ENCODE measurements around the gene RPTOR. TPM values are rescaled to one million over a fixed set of nuclear protein-coding genes. Genes with fewer than 3 reads are reported as not detected.
"Not testable (repeated sequence)": the region's sequence is repeated elsewhere in the genome, so short reads cannot be mapped to it uniquely, and the experiment has no call there.

RPTOR gene
- polyA plus RNA-seq, 12 donors = 16.0 to 34.1 (median 21.6) TPM; not detected in 1

DNA sequence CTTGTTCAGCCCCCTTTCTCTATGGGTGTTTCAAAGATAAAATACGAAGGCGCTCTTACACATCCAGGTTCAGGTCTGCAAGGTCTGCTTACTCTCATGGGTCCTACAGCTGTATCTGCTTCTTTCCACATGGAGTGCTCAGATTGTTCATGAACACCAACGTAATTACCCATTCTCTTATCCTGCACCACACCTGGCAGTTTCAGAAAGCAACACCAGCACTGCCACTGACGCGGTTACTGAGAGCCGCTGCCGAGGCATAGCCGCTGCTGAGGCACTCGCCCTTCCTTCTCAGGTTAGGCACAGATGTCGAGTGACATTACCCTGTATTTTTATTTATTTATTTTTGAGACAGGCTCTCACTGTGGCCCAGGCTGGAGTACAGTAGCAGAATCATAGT is 147.1 kb downstream of the RPTOR start:
- no peak for DNase-seq

DNA sequence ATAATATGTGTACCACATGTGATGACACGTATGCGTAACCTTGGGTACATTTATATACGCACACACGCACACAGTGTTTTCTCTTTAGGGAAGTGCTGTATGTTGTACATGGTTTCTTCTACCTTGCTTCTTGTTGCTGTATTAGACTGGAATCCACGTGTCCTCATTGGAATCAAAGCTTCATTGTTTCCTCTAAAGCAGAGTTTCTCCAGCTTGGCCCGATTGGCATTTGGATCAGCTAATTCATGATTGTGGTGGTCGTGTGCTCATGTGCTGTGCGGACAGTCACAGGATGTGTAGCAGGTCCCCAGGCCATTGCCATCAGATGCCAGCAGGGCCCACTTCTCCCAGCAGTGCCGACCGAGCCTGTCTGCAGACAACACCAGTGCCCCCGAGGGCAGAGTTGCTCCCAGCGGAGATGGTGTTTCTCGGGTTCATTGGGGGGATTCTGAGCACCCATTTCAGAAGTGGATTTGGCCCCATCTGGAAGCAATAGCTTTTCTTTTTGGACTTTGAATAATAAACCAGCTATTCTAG is 148.4 kb downstream of the RPTOR start:
- DNase-seq = no peak

DNA sequence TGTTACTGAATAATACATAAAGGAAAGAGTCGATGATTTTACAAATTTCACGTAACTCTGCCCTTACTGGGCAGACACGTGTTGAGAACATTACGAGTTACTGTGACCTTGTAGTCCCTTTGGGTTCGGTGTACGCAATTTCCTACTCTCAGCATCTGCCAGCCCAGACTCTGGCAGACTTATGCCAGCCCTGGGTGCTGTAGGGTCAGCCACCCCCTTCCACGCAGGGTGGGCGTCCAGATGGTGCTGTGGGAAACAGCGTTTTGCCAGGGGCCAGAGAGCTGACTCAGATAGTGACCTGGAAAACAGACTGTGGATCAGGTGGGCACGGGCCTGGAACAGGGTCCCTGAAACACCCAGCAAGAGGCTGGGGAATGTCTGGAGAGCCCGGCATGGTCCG is 148.9 kb downstream of the RPTOR start:
- DNase-seq = no peak

DNA sequence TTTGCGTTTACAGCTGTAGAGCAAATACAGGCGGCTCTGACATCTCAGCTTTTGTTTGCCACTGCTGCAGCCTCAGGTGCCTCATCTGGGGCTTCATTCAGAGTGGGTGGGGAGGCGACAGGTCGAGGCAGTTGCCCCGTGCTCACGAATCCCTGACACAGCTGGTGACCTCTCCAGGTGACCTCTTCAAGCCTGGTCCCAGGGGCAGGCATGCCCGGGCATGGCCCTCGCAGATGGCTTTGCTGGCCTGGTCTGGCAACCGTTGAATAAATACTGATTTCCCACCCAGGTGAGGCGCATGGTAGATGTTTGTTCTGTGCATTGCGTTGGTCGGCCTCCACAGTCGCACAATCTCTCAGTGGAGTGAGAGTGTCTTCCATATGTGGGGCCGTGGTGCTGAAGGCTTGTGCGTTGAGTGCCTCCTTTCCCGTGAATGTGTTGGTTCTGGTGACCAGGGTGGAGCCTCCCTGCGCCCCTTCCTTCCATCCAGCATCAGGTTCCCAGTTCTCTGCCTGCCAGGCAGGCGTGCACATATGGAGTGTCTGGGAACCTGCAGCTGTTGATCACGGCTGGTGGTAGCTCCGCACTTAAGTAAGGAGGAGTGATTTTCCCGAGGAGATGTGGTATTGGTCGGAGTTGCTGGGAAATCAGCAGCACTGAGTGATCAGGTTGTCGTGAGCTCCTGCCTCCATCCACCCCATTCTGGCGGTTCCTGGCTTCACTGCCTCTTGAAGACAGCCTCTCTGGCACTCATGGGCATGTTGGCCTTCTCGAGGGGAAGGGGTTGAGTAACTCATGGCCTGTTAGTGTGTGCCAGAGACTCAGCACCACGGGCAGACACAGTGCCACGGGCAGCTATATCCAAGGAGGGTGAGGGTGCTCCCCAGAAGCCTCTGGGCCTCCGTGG is 149.7 kb downstream of the RPTOR start:
- no peak for DNase-seq

DNA sequence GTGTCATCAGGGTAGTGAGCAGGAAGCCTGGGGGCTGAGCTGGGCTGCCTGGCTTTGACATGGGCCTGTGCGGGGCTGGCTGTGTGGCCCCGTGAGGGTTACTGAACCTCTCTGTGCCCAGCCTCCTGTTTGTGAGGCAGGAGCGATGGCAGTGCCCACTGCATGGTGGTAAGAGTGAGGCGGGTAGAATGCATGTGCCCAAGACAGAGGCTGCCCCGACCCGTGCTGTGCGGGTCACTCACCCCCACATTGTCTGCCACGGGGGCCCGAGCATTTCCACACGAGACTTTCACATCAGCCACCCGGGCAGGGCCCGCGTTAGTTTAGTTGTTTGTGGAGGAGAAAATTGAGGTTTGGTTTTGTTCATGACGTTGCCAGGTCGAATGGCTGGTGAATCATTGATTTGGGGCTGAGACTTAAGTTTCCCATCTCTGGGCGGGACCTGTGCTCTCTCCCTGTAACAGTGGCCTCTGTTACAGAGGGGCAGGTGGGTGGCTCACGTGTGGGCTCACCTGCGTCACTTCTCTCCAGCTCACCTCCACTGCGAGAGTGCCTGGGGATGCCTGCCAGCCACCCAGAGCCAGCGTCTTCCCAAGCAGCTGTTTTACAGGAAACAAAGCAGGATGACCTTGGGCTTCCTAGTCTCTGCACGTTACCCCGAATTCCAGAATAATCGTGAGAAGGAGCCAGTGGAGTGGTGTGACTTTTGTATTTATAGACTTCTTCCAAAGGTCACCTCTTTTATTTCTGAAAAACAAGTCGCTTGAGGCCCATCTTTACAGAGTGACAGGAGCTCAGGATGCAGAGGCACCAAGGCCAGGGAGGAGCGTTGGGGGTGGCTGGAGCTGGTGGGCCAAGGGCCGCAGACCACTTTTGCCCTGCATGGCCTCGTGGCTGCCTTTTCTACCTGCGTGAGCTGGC is 150.6 kb downstream of the RPTOR start:
- no peak for DNase-seq

DNA sequence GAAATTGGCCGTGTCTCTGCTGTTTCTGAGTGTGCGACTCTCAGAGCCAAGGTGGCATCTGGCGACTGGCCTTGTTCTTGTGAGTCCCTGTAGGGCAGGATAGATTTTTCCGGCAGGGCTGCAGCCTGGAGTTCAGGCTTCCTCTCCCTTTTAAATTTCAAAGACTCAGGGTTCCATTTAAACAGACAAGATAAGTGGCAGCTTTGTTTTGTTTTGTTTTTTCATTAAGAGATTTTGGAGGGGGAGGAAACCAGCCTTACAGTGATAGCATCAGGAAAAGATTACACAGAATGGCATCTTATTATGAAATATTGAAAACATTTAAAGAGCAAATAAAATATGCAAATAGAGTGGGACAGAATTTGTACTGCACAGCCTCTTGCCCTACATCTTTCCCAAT is 151.3 kb downstream of the RPTOR start:
- DNase-seq = no peak

DNA sequence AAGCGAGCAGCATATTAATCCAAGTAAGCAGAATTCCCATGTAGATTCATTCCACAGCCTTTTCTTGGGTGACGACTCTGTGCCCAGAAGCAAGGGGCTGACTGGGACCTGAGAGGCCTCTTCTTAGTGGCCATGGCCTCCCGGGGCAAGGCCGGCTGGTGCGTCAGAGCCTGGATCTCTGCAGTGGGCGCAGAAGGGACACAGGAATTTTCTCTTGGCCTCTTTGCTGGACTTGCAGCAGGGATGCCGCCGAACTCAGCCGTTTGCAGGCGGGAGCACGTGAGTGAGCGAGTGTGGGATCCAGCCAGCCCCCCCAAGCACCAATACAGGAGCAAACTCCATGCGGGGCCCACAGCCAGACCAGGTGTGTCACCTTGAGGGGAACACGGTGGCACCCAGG is 151.8 kb downstream of the RPTOR start:
- no peak for DNase-seq

DNA sequence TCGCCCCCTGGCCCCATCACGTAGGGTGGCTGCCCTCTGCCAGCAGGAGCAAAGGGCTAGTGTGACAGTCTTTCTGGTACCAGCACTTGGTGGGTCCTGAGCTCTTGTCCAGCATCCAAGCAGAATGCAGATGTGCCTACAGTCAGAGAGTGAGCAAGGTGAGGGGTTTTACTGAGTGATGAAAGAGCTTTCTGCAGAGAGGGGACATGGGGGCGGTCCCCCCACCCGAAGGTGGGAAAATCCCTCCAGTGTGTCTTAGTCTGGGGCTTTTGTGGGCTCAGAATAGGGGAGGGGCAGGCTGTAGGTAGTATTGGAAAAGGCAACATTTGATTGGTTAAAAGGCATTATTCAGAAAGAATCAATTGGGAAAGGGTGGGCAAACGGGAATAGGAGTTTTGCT is 152.3 kb downstream of the RPTOR start:
- no peak for DNase-seq

DNA sequence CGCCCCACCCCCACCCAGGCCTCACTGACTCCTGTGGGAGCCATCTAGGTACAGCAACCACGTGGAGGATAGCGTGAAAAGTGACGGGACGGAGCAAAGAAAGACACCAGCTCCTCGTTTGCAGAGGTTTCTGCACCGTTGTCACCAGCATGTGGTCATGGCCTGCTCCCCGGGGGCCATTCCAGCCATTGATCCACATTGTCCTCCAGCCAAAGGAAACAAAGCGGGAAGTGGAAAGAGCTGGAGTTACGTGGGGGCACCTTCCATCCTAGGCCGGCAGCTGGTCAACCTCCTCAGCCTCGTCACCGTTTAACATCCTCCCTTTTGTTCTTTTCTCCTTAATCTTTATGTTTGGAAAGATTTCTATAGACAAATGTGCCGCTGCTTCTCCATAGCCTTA is 153.7 kb downstream of the RPTOR start:
- no peak for DNase-seq

DNA sequence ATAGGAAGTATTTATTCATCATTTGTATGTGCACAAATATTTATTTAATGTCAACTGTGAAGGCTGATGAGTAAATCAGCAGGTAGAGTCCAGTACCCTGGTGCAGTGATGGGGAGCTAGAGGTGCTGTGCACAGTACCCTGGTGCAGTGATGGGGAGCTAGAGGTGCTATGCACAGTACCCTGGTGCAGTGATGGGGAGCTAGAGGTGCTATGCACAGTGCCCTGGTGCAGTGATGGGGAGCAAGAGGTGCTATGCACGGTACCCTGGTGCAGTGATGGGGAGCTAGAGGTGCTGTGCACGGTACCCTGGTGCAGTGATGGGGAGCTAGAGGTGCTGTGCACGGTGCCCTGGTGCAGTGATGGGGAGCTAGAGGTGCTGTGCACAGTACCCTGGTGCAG is 154.6 kb downstream of the RPTOR start:
- not testable (repeated sequence) for DNase-seq

DNA sequence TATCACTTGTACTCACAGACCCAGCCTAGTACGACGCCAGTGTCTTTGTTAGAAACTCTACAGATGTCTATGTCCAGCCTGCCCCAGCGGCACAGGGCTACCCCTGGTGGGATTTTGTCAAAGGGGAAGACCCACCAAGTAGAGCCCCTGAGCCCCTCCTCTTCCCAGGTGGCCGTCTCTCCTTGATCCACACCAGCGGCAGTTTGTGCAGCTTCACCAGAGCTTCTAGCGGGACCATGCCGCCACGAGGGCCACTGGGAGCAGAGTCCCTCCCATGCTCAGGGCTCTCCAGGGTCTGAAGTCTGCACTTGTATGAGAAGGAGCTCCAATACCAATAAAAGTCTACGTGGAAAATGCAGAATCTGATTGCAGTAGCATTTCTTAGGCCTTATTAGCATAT is 157.1 kb downstream of the RPTOR start:
- no peak for DNase-seq

DNA sequence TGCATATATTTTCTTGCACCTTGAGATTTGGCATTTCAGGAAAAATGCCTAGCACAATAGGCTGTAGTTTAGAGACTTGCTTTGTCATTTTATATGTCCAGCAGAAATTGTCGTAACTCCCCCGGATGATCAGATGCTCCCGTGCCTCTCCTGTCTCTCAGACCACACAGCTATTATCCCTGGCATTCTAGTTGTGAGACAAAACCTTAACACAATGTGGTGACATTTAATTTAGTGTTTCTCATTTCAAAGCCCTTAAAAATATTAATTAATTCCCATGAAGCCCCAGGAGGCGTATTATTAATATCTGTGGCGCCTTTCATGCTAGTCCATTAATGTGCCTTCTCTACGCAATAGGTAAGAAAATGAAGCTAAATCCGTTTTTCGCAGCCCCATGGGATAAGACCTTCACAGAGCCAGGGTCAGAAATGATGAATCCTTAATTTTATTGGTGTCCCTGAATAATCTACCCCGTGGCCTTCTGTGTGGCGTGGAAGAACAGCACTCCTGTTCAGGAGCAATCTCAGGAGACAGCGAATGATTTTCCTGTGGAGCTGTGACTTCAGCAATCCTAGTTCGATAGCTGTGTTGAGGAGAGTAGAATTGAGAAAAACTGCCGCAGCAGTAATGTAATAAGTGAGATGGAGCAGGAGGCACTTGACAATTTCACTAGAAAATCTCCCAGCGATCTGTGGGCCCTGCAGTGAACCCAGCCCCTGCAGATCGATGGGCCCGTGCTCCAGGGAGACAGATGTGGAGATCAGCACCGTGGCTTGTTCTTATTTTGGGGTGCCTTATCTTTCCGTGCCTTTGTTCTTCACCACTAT is 157.9 kb downstream of the RPTOR start:
- no peak for DNase-seq

DNA sequence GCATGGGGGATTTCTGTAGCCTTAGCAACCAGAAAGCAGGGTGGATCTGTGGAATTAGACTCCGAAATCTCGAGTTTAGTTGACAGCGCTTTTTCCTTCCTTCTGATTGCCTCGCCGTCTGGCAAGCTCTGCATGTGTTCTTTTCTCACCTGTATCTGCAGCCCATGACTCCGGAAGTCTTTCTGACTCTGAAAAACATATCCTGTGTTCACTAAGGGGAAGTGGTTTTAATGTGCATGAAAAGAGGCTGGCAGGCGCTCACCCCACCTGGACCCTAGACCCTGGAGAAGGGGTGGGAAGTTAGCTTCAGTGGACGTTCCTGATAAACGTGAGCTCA is 158.5 kb downstream of the RPTOR start:
- DNase-seq = no peak

DNA sequence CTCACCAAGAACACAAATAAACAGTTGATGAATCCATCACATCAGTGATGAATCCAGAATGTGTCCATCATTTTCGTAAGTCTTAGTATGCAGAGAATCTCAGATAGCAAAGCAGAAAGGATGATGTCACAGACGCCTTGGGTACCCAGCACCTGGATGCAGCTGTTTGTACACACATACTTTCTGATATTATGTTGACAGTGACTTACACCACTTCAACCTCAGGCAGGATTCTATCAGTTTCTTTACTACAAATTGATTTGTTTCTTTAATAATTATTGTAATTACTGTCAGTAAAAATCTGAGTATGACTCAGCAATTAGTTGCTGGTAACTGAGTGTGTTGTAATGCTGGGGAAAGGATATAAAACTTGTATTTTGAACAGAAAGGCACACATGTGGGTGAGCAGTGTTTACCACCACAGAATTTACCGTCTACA is 159.8 kb downstream of the RPTOR start:
- no peak for DNase-seq

DNA sequence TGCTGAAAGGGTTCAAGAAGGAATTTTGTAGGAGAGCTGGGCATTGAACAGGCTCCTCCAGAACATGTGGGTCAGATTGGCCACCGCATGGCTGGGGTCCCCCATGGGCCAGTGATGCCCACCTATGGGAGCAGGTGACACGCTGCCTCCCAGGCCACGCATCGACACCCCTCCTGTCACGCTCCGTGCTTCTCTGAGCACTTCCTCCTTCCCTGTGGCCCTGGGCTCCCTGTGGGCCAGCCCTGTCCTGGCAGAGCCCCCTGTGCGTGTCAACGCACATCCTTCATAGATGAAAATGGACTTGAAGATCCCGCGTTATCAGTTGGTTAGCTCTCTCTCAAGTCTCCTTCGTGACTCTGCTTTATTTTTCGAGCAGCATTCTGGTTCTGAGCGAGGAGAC is 160.3 kb downstream of the RPTOR start:
- DNase-seq = no peak

DNA sequence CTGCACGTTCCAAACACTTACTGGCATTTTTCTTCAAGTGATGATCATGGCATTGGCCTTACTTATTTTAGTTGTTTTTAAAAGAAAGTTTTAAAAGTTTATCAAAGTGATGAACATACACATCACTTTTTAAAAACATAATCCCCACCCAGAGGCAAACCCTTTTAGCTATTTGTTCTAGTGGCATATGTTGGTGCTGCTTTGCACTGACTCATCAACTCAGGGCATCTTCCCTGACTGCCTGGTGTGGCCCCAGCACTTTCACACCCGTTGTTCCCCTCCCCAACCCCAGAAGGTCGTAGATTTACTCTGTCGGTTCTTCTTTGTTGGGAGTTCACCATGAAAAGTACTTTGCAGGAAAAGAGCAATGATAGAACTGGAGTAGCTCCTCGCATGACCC is 161.3 kb downstream of the RPTOR start:
- DNase-seq = no peak

DNA sequence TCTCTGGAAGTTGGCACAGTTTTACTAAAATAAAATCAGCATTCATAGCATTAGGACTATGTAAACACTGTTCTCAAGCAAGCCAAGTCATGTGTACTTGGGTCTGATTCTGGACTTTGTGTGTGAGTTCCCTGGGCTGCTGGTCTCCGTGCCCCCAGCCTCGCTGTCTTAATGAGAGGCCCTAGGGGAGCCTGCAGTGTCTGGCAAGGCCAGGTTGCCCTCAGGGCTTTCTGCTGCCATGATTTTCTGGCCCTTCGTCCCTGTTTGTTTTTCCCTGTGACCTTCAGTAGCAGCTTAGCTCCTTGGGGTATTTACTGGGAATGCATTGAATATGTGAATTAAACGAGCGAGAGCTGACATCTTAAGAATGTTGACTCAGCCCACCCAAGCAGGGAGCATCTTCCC is 161.8 kb downstream of the RPTOR start:
- DNase-seq = no peak

DNA sequence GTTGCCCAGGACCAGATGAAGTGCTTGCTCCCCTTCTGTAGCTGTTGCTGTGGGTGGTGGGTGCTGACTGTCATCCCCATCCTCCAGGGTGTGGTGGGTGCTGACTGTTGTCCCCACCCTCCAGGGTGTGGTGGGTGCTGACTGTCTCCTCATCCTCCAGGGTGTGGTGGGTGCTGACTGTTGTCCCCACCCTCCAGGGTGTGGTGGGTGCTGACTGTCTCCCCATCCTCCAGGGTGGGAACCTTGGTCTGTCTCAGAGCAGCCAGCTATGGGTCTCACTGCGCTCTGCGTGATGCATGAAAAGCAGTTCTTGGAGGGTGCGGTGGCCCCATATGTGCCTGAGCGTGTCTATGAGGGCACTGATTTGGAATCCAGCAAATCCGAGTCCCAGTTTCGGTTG is 163.8 kb downstream of the RPTOR start:
- DNase-seq = no peak

DNA sequence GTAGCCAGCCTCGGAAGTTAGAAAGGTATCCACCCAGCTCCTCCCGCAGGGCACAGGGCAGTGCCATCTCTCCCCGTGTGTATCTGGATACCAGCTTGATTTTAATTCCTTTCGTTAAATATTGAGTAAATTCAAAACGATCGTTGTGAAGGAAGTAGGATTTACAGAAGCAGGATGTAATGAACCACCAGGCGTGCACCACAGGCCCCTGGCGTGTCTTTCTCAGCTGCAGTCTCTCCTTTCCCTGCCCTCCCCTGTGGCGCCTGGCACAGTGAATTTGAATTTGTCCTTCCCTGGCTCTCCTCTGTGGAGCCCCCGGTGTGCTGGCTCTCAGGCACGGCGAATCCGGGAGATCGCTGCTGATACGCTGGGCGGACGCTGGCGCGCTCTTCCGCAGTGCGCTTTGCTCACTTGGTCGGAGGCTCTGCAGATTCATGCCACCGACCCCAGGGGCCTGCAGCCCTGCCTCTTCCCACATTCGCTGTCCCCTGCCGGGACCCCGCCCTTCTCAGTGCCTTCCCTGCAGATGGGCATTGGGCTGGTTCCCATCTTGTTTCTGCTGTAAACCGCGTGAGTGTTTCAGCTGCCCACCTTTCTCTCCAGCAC is 164.6 kb downstream of the RPTOR start:
- no peak for DNase-seq

DNA sequence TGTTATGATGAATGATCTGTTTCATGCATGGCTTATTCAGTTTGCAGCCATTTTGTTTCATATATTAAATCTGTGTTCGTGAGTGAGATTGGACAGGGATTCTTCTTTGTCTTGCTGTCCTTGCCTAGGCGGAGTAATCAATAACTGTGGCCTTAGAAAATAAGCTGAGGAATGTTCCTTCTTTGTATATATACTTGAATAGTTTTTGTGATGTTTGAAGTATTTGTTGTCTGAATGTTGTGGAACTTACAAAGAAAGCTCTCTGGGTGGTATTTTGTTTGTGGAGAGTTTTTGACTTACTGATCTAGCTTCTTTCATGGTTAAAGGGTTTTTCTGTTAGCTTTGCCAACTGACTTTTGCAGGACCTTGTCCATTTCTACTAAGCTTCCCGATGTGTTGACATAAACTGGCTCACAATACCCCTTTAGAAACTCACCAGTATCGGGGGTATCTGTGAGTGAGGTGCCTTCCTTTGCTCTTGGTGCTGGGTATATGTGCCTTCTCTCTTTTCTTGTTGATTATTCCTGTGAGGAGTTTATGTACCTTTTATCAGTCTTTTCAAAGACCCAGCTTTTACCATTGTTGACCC is 166.2 kb downstream of the RPTOR start:
- DNase-seq = no peak

DNA sequence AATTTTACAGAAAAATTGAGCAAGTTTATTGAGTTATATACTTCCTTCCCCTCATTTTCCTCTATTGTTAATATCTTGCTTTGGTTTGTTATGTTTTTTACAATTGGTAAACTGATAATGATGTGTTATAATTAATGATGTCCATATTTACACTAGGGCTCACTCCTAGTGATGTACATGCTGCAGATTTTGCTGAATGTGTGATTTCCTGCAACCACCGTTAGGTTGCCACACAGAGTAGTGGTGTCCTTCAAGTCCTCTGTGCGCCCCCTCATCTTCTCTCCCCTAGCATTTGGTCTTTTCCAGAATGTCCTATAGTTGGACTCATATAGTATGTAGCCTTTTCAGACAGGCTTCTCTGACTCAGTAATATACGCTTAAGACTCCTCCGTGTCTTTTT is 167.5 kb downstream of the RPTOR start:
- DNase-seq = no peak

Data from muscle of arm (tissue), 12 donors.